HG03378 (cell line): ENCODE data around the gene DGKH.

Experiments
- ATAC-seq: cut with Tn5 transposase; IDR thresholded peaks from one replicate; pipeline ENCODE4 v1.9.1; 2021; ENCODE audit warnings: mild to moderate bottlenecking, moderate library complexity; ENCODE audit not compliant: unreplicated experiment

The DGKH gene

DNA sequence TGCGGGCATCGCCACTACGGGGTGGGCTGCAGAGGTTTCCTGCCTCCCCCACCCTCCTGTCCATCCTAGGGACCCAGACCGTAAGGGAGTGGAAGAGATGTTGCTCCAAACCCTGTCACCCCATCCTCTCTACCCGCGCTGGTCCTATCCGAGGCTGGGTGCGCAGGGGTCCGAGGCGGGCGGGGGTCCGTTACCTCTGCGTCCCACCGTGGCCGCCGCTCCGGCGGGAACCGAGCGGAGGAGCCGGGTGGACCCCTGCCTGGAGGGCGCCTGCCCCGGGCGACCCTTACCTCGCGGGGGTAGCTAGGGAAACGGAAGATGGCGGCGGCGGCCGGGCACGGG lies at the start of gene DGKH:
Gene DGKH, plus strand, starts transcription at position 307 of the 342 bp plus-strand sequence. CDS start 126 bp downstream, outside the sequence.
- no peak for ATAC-seq

GRCh38 chr13:42000846-42001245 lies 47.6 kb upstream of the DGKH start:
- no peak for ATAC-seq

- no peak for ATAC-seq
Observed at GRCh38 chr13:42001580-42001979, 46.9 kb upstream of the DGKH start.

DNA sequence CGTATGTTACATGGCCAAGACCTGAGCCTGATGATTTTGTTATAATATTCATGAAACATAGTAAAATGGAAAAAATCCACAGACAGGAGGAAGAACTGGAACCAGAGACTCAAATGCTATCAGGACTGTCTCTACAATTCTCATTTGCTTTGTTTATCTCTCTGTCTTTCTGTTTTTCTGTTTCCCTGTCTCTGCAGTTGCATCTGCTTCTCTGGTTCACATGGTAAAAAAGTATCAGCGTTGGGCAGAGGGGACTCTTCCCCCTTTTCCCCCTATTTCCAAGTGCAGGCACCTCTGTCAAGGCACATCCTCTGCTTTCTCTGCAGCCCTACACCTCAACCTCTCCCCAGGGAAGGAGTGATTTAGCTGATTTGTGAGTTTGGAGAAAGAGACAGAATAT lies 46.4 kb upstream of the DGKH start:
- ATAC-seq: no peak

DNA sequence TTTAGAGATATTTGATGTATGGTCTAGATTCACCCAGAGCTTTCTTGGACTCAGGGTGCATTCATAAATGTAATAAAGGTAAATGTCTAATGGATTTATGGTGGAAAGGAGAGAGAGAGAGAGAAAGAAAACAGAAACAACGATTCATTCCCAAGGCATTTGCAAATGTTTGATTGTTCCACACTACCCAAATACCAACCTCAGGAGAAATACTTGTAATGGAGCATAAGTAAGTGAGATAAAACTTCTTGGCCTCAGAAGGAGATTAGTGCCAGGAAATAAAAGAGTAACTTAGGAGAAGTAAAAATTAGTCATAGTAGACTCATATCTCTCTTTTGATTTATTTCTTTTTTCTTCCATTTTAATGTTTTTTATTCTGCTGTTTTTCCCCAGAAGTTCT lies 40.6 kb upstream of the DGKH start:
- no peak for ATAC-seq

DNA sequence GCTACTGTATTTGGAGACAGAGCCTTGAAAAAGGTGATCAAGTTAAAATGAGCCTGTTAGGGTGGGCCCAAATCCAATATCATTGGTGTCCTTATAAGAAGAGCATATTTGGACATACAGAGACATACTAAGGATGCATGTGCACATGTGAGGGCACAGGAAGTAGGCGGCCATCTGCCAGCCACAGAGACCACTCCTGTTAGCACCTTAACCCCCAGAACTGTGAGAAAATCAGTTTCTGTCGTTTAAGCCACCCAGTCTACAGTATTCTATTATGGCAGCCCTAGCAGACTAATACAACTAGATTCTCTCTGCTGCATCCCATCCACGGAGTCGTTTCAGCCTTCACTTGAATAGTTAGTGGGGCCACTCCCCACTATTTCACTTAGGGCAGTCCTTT lies 39.4 kb upstream of the DGKH start:
- ATAC-seq: no peak

DNA sequence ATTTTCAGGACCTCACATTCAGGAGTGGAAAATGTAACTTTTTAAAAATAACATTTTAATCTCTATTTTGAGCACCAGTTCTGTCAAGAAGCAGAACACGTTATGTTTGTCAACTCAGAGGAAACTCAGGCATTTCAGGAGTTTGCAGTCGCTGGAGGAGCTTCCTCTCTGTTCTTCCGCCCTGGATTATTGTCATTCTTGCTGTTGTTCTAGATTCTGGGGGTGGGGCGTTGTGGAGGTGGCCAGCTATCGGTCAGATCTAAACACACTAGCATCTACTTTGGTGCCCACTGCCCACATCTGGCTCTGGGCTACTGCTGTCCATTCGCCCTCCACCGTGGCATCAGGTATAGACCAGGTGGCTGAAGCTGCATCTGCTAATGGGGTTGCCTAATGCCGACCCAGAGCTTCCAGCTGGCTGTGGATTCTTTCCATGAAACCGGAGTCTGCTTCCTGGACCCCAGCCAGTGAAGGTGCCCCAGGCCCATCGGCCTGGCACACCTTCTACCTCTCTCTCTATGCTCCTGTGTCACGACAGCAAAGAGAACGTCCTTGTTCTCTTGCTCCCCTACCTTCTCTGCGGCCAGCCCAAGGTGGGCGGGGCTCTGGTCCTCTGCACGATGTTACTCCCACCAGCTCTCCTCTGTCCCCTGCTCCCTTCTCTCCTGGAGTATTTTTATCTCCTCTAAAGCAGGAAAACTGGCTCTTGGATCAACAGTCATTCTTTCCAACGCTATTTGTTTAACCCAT lies 36.7 kb upstream of the DGKH start:
- ATAC-seq: no peak

- no peak for ATAC-seq
Observed at GRCh38 chr13:42014119-42014518, 34.3 kb upstream of the DGKH start.

DNA sequence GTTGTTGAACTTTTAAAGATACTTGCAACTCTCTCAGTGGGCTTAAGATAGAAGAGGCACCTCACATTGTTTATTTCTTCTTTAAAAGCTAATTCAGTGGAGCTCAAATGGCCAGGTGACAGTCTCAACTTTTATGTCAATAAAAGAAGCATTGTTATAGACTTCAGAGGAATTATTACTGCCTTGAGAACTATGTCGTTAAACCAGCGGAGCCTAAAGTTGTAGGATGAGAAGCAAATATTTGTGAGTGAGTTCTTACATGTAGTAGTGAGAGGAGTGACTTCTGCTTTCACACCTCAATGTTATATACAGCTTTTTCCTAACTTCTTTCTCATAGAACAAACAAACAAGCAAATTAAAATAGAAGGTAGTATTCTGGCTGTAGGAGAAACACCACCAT lies 31.2 kb upstream of the DGKH start:
- ATAC-seq: no peak

DNA sequence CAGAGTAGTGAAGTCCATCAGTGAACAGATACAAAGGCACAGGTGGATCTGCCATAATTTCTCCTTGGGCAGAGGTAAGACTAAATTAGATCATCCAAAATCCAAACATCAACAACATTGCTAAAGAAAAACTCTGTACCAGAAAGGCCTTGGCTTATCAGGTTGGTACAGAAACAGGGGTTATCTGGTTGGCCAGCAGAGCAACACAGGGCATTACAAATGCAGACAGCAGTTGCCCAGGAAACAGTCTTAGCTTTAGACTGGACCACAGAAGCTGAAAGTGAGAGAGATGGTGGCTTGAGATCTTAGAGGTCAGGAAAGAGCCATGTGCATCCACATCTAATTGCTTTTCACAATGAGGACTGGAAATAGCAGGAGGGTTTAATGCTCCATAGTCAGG lies 26.6 kb upstream of the DGKH start:
- ATAC-seq: no peak

DNA sequence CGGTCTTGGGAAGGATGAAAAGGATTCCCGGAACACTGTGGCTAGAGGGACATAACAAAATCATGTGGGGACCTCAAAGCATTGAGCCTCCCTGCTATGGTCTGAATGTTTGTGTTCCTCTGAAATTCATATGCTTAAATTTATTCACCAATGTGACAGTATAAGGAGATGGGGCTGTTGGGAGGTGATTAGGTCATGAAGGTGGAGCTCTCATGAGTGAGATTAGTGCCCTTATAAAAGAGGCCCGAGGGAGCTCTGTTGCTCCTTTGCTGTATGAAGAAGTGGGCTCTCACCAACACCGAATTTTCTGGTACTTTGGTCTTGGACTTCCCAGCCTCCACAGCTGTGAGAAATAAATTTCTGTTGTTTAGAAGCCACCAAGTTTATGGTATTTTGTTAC lies 26.1 kb upstream of the DGKH start:
- no peak for ATAC-seq

GRCh38 chr13:42022796-42023493 lies 25.5 kb upstream of the DGKH start:
- no peak for ATAC-seq

- no peak for ATAC-seq
Observed at GRCh38 chr13:42027286-42027685, 21.2 kb upstream of the DGKH start.

GRCh38 chr13:42028113-42028799 lies 20.2 kb upstream of the DGKH start:
- ATAC-seq: no peak

- no peak for ATAC-seq
Observed at GRCh38 chr13:42035905-42036521, 12.4 kb upstream of the DGKH start.

GRCh38 chr13:42036711-42037110 lies 11.7 kb upstream of the DGKH start:
- no peak for ATAC-seq

DNA sequence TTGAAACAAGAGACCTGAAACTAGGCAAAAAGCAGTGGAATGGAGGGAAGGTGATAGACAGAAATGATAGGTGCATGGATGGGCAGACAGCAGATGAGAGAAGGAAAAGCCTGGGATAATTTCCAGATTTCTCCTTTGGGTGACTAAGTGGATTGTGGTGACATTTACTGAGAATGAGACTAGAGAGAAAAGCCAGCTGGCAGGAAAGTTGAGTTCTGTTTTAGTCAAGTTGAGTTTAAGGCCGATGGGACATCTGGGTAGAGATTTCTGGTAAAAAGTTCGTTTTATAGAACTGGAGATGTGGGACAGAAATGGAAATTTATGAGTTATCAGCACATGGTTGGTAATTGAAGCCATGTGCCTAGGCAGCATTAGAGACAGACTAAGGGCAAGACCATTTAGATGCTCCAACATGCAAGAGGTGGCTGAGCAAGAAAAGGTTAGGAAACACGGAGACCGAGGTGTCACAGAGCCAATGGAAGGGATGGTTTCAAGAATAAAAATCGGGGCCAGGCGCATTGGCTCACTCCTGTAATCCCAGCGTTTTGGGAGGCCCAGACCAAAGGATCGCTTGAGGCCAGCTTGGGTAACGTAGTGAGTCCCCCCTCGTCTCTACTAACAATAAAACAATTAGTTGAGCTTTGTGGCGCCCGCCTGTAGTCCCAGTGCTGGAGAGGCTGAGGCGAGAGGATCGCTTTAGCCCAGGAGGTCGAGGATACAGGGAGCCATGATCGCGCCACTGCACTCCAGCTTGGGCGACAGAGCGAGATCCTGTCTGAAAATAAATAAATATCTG lies 9.6 kb upstream of the DGKH start:
- ATAC-seq: no peak

DNA sequence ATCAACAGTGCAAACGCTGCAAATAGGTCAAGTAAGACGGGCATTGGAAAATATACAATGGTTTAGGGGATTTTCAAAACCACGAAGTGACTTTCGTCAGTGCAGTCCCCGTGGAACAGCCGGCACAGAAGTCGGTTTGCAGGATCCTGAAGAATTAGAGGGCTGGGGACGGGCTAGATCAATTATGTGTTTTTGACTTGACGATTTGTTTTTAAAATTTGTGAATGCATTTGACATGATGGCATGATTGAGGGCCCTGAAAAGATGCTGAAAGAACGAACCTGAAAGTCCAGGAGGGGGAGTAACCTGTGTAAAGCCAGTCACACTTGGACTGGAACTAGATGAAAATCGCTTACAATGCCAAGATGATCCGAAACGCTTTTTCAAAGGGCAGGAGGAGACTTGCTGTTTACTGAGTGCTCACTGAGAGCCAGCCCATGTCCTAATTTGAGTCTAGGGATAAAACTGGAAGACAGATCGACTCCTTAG lies 8.9 kb upstream of the DGKH start:
- peak; percentile 18 for ATAC-seq

DNA sequence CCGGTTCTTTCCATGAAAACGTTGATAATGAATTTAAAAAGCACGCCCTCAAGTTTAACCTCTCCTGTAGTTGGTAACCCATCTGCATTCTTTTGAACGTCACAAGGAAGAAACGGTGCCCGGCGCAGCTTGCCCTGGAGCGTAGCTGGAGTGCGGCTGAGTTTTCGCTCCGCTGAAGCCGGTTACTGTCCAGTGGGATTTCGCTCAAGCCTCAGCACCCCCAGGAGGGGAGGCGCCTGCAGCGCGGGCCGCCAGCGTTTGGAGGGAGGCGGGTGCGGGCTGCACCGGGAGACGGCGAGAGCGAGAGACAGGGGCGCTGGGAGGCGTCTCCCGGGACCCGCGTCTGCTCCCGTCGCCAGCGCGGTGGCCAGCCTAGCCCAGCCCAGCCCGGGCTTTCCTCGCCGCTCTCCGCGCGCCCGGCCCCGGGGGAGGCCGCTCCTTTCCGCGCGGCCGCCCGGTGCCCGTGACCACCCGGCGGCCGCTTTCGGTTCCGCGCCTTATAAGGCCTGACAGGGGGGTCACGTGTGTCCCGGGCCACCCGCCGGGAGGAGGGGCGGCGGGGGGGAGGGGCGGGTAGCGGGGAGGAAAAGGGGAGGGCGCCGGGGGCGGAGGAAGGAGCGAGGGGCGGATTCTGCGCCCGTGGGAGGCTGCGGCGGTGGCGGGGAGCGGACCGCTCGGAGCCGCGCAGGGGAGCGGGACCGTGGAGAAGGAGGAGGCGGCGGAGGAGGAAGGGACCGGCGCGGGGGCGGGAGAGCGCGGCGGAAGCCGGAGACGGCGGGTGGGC lies 8.3 kb upstream of the DGKH start:
- peak; percentile 43 for ATAC-seq

DNA sequence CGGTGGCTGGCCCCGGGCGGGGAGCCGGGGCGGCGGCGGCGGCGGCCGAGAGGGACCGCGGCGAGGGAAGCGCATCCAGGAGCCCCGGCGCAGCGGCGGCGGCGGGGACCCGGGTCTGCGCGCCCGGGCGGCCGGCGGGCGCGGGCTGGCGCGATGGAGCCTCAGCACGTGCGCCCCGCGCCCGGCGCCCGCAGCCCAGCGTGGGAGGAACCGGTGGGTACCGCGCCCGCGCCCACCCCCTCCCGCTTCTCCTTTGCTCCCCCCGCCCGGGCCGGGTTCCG lies 7.8 kb upstream of the DGKH start:
- ATAC-seq: no peak
